Measurements from ENCODE around the gene EIF6. TPM values are rescaled to one million over a fixed set of nuclear protein-coding genes. Genes with fewer than 3 reads are reported as not detected.
"Not testable (repeated sequence)": the region's sequence is repeated elsewhere in the genome, so short reads cannot be mapped to it uniquely, and the experiment has no call there.

The EIF6 gene
- polyA plus RNA-seq, 1 experiment: 133 TPM

DNA sequence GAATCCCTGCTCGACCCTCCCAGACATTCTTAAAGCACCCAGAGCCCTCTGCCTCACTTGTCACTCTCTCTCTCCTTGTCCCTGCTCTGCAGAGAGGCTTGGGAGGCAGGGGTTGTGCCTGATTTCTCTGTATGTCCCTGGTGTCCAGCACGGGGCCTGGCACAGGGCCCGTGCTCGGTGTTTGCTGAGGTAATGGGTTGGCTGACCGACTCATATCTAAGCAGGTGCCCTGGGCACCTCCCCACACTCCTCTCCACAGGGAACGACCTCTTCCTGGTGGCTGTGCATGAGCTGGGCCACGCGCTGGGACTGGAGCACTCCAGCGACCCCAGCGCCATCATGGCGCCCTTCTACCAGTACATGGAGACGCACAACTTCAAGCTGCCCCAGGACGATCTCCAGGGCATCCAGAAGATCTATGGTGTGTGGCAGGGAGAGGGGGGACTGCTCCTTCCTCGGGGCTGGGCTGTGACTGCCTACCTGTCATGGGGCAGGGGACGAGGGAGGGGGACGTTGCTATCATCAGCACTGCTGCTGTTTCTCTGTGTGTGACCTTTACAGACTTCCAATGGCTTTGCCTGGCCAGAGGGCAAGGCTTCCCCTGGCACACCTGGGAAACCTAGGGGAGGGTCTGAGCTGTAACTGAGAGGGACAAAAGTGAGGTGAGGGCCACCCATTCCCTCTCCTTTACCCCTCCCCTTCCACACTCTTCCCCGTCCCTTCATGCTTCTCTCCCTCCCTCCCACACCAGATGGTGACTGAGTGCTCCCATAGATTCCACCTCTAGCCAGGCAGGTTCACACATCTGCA, 20.8 kb downstream of the EIF6 start:
- TF ChIP-seq, protein P1, sequence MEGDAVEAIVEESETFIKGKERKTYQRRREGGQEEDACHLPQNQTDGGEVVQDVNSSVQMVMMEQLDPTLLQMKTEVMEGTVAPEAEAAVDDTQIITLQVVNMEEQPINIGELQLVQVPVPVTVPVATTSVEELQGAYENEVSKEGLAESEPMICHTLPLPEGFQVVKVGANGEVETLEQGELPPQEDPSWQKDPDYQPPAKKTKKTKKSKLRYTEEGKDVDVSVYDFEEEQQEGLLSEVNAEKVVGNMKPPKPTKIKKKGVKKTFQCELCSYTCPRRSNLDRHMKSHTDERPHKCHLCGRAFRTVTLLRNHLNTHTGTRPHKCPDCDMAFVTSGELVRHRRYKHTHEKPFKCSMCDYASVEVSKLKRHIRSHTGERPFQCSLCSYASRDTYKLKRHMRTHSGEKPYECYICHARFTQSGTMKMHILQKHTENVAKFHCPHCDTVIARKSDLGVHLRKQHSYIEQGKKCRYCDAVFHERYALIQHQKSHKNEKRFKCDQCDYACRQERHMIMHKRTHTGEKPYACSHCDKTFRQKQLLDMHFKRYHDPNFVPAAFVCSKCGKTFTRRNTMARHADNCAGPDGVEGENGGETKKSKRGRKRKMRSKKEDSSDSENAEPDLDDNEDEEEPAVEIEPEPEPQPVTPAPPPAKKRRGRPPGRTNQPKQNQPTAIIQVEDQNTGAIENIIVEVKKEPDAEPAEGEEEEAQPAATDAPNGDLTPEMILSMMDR (IDR thresholded peaks at IDR 0.05; ENCODE audit: low read depth, low read length): no peak
- peak overlapping the region; percentile 47 for H3K27ac ChIP-seq (ENCODE audit: low read depth, low read length)
- no peak overlapping the region for H3K4me3 ChIP-seq (ENCODE audit: low read depth, low read length)
- H3K27me3 ChIP-seq (ENCODE audit: control insufficient read depth, insufficient read depth, low read length): no peaks in the 10 kb centered on the region
- CTCF ChIA-PET: interaction anchor here (0.6 to 4.2 kb wide), 9 partner anchors 23 to 255 kb away, joined by 4 to 33 read pairs (median 5); partner anchors contain the start of gene EDEM2
- POLR2A ChIA-PET: interaction anchor here (0.6 to 0.7 kb wide), 5 partner anchors 13 to 261 kb away, joined by 3 to 8 read pairs (median 5); no protein-coding TSS in a partner anchor
- H3K9me3 ChIP-seq (ENCODE audit: control insufficient read depth, insufficient read depth, low read length): no peaks in the 10 kb centered on the region
- DNase-seq (ENCODE audit: low read depth, low spot score): no peak

DNA sequence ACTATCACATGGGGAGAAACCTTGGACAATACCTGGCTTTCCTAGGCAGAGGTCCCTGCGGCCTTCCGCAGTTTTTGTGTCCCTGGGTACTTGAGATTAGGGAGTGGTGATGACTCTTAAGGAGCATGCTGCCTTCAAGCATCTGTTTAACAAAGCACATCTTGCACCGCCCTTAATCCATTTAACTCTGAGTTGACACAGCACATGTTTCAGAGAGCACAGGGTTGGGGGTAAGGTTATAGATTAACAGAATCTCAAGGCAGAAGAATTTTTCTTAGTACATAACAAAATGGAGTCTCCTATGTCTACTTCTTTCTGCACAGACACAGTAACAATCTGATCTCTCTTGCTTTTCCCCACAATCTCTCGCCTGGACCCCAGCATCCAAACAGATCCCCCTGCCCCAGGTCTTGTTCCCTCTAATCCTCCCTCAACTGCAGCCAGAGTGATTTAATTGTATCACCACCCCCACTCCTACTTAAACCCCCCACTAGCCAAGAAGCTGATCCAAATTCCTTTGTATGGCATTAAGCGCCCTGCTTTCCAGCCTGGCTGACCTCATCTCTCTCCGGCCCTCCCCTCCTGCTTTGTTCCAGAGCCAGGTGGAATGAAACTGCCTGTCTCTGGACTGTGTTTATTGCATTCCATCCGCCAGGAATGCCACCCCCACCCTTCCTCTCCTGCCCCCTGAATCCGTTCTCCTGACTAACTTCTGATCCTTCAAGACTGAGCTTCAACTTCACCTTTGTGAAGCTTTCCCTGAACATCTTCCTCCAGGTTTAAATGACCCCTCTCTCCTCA, 21.6 kb downstream of the EIF6 start:
- H3K27ac ChIP-seq (ENCODE audit: low read depth, low read length): peak overlapping the region; percentile 47
- TF ChIP-seq, protein P1 (IDR thresholded peaks at IDR 0.05; ENCODE audit: low read depth, low read length): peak; percentile 31
- not testable (repeated sequence) for H3K4me3 ChIP-seq (ENCODE audit: low read depth, low read length); H3K27me3 ChIP-seq (ENCODE audit: control insufficient read depth, insufficient read depth, low read length); H3K9me3 ChIP-seq (ENCODE audit: control insufficient read depth, insufficient read depth, low read length)
- POLR2A ChIA-PET: interaction anchor here (0.6 to 0.7 kb wide), 5 partner anchors 12 to 260 kb away, joined by 3 to 8 read pairs (median 5); no protein-coding TSS in a partner anchor
- CTCF ChIA-PET: interaction anchor here (0.5 to 4.2 kb wide), 10 partner anchors 22 to 419 kb away, joined by 3 to 33 read pairs (median 6); no protein-coding TSS in a partner anchor
- DNase-seq (ENCODE audit: low read depth, low spot score): peak; percentile 34

DNA sequence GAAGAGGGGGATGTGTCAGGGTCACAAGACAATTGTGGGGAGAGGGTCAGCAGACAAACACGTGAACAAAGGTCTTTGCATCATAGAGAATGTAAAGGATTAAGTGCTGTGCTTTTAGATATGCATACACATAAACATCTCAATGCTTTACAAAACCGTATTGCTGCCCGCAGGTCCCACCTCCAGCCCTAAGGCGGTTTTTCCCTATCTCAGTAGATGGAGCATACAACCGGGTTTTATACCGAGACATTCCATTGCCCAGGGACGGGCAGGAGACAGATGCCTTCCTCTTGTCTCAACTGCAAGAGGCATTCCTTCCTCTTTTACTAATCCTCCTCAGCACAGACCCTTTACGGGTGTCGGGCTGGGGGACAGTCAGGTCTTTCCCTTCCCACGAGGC, 22.3 kb downstream of the EIF6 start:
- H3K9me3 ChIP-seq (ENCODE audit: control insufficient read depth, insufficient read depth, low read length); DNase-seq (ENCODE audit: low read depth, low spot score); H3K27me3 ChIP-seq (ENCODE audit: control insufficient read depth, insufficient read depth, low read length); H3K4me3 ChIP-seq (ENCODE audit: low read depth, low read length); CTCF ChIA-PET; H3K27ac ChIP-seq (ENCODE audit: low read depth, low read length): not testable (repeated sequence)
- POLR2A ChIA-PET: interaction anchor here (0.7 kb wide), 1 partner anchor 28 kb away, joined by 13 read pairs; no protein-coding TSS in a partner anchor

DNA sequence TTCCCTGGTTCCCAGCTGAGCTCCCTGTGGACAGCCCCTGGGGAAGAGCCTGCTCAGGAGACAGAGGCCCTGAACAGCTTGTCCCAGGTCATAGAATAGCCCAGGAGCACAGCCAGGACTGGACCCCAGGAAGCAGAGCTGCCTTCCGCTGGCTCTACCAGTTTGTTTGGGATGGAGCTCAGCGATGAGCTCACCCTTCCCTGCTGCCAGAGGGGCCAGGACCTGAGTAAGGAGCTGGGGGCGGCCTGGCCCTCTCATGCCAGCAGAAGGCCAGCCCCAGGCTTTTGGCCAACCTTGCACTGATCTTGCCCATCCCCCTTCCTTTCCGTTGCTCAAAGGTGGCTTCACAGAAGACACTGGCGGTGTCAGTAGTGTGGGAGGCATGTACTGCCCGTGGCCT, 24.1 kb downstream of the EIF6 start:
- no peaks in the 10 kb centered on the region for H3K27me3 ChIP-seq (ENCODE audit: control insufficient read depth, insufficient read depth, low read length)
- CTCF ChIA-PET: interaction anchor here (0.6 to 1.8 kb wide), 3 partner anchors 29 to 164 kb away, joined by 3 to 5 read pairs (median 3); no protein-coding TSS in a partner anchor
- POLR2A ChIA-PET: no interaction called here
- TF ChIP-seq, protein P1 (IDR thresholded peaks at IDR 0.05; ENCODE audit: low read depth, low read length): no peak
- no peak for DNase-seq (ENCODE audit: low read depth, low spot score)
- H3K9me3 ChIP-seq (ENCODE audit: control insufficient read depth, insufficient read depth, low read length): no peaks in the 10 kb centered on the region
- H3K4me3 ChIP-seq (ENCODE audit: low read depth, low read length): no peak overlapping the region
- no peak overlapping the region for H3K27ac ChIP-seq (ENCODE audit: low read depth, low read length)

DNA sequence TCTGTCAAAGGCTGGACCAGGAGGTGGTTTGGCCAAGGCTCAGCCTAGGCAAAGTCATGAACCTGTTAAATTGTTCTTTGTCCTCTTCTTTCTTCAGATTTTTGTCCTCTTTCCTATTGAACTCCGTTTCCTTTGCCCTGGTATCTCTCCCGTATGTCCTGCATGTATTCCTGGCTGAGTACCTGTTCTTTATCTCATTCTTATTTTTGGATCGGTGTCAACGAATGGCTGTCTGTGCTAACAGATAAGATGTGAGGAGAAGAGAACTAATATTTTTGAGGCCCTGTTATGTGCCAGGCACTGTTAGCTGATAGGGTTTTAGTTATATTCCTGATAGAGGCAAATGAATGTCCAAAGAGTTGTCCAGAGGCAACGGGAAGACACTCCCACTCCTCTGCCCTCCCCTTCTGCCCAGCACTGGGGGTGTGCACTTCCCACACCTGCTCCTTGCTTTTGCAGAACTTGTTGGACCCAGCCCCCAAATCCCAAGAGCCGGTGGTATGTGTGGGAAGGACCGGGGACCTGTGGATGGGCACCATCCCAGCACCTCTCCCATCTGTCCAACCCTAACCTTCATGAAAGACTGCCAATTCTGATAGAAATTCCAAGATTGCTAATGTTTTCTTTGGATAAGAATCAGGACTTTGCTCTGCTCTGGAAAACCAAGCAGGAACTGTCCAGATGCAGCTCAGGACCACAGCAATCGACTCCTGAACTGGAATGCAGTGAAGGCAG, 27.2 kb downstream of the EIF6 start:
- no peak for DNase-seq (ENCODE audit: low read depth, low spot score)
- TF ChIP-seq, protein P1 (IDR thresholded peaks at IDR 0.05; ENCODE audit: low read depth, low read length): no peak
- Histone ChIP-seq H3K27me3 (ENCODE audit: control insufficient read depth, insufficient read depth, low read length) (no peaks in the 10 kb centered on the region), H3K9me3 (ENCODE audit: control insufficient read depth, insufficient read depth, low read length) (no peaks in the 10 kb centered on the region), H3K27ac (ENCODE audit: low read depth, low read length) (no peak overlapping the region), H3K4me3 (ENCODE audit: low read depth, low read length) (no peak overlapping the region)
- ChIA-PET POLR2A (no interaction called here), CTCF (no interaction called here)
